HUES64 (cell line): Measurements from ENCODE around the gene CFAP61.

Source experiments
- H3K27ac ChIP-seq: 2 replicates; pipeline ENCODE4 v1.7.0; 2013; ENCODE audit warnings: low read depth, low read length, inconsistent platforms
- H3K27me3 ChIP-seq: 2 replicates; pipeline ENCODE4 v1.6.1; 2013; ENCODE audit warnings: mild to moderate bottlenecking, low read length; ENCODE audit not compliant: insufficient read depth
- H3K36me3 ChIP-seq: 2 replicates; pipeline ENCODE4 v1.6.1; 2013; ENCODE audit warnings: mild to moderate bottlenecking, low read length; ENCODE audit not compliant: insufficient read depth
- H3K4me1 ChIP-seq: 2 replicates; pipeline ENCODE4 v1.6.1; 2013; ENCODE audit warnings: mild to moderate bottlenecking, low read length, moderate library complexity; ENCODE audit not compliant: insufficient read depth
- H3K4me3 ChIP-seq: 2 replicates; pipeline ENCODE4 v1.5.1; 2013; ENCODE audit warnings: mild to moderate bottlenecking, low read length, moderate library complexity
- H3K9ac ChIP-seq: 2 replicates; pipeline ENCODE4 v1.6.1; 2013; ENCODE audit warnings: mild to moderate bottlenecking, low read depth, low read length
- H3K9me3 ChIP-seq: 2 replicates; pipeline ENCODE4 v1.6.1; 2013; ENCODE audit warnings: low read depth, low read length; ENCODE audit not compliant: insufficient read depth
- WGBS: fragments of 150-250, 120-280 bp; methylation state at CpG from one replicate; pipeline ENCODE4 v1.1.7; 2013; ENCODE audit warnings: missing lambda C conversion rate; 5-methylcytosine and 5-hydroxymethylcytosine counted together

The CFAP61 gene

GRCh38 chr20:20037960-20038359 lies 14.4 kb upstream of the CFAP61 start:
- Histone ChIP-seq H3K4me1 (0 out of 2 replicates have a peak, but pooled peaks cover 9% of the 10 kb centered on the region), H3K9me3 (no peaks in the 10 kb centered on the region), H3K36me3 (peaks cover 100% of the 10 kb centered on the region), H3K9ac (peak overlapping the region; percentile 49; the same call in 1 of the 2 replicates), H3K4me3 (no peak overlapping the region), H3K27me3 (no peaks in the 10 kb centered on the region), H3K27ac (peak overlapping the region; percentile 42)
- WGBS = 72% methylated on average over 5 of the region's 5 CpGs

- no peak overlapping the region for H3K9ac ChIP-seq
- H3K4me3 ChIP-seq = no peak overlapping the region
- peaks cover 100% of the 10 kb centered on the region for H3K36me3 ChIP-seq
- H3K4me1 ChIP-seq = 0 out of 2 replicates have a peak, but pooled peaks cover 9% of the 10 kb centered on the region
- WGBS = 96% methylated on average over 6 of the region's 6 CpGs
- H3K27me3 ChIP-seq = no peaks in the 10 kb centered on the region
- peak overlapping the region; percentile 42 for H3K27ac ChIP-seq
- no peaks in the 10 kb centered on the region for H3K9me3 ChIP-seq
These were observed 13.7 kb upstream of the CFAP61 start for GRCh38 chr20:20038586-20038985.

DNA sequence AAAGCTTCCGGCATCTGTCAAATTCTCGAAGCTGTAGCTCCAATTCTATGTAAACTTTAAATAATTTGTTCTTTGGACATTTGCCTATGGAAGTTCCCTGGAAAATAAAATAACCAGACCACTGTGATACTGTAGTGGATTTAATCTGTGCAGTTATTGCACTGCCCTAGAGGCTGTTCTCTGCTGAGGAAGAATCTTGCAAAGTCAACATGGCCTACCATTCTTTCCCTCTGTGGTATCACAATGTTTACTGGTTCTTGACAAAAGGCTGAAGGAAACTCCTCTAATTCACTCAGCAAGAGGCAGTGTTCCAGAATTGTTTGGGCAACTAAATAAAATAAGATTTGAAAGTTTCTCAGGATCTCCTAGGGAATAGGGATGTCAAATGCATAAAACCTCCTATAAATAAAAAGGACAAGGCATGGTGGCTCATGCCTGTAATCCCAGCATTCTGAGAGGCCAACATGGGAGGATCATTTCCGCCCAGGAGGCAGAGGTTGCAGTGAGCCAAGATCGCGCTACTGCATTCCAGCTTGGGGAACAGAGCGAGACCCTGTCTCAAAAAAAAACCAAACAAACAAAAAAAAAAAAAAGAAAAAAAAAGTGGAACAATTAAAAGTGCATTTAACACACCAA lies 12.5 kb upstream of the CFAP61 start:
- H3K4me3 ChIP-seq = no peak overlapping the region
- WGBS = 100% methylated on average over 5 of the region's 6 CpGs
- no peaks in the 10 kb centered on the region for H3K9me3 ChIP-seq
- H3K4me1 ChIP-seq = 0 out of 2 replicates have a peak, but pooled peaks cover 9% of the 10 kb centered on the region
- no peak overlapping the region for H3K27ac ChIP-seq
- H3K27me3 ChIP-seq = no peaks in the 10 kb centered on the region
- H3K9ac ChIP-seq = no peak overlapping the region
- peaks cover 100% of the 10 kb centered on the region for H3K36me3 ChIP-seq

- H3K27ac ChIP-seq = no peak overlapping the region
- peaks cover 38% of the 10 kb centered on the region for H3K36me3 ChIP-seq
- peak overlapping the region; percentile 72 for H3K9ac ChIP-seq
- H3K9me3 ChIP-seq = no peaks in the 10 kb centered on the region
- H3K4me3 ChIP-seq = peak overlapping the region; percentile 76
- H3K4me1 ChIP-seq = peaks cover 6% of the 10 kb centered on the region; the same call in 1 of the 2 replicates
- WGBS = 2% methylated on average over 13 of the region's 13 CpGs
- no peaks in the 10 kb centered on the region; the same call in 1 of the 2 replicates for H3K27me3 ChIP-seq
These were observed 612 bp upstream of the CFAP61 start for GRCh38 chr20:20051767-20052073.

GRCh38 chr20:20060234-20060998 lies 8.1 kb downstream of the CFAP61 start:
- no peaks in the 10 kb centered on the region for H3K36me3 ChIP-seq
- H3K4me1 ChIP-seq = no peaks in the 10 kb centered on the region
- H3K27ac ChIP-seq = no peak overlapping the region
- no peaks in the 10 kb centered on the region for H3K9me3 ChIP-seq
- WGBS = 91% methylated on average over 6 of the region's 6 CpGs
- H3K4me3 ChIP-seq = no peak overlapping the region
- H3K9ac ChIP-seq = no peak overlapping the region
- H3K27me3 ChIP-seq = no peaks in the 10 kb centered on the region

GRCh38 chr20:20063941-20064702 lies 11.8 kb downstream of the CFAP61 start:
- Histone ChIP-seq H3K9me3 (no peaks in the 10 kb centered on the region), H3K9ac (no peak overlapping the region), H3K36me3 (no peaks in the 10 kb centered on the region), H3K27me3 (no peaks in the 10 kb centered on the region), H3K4me3 (no peak overlapping the region), H3K4me1 (no peaks in the 10 kb centered on the region), H3K27ac (no peak overlapping the region)
- WGBS = 84% methylated on average over 12 of the region's 12 CpGs

GRCh38 chr20:20065361-20065760 lies 13.0 kb downstream of the CFAP61 start:
- H3K27ac ChIP-seq = no peak overlapping the region
- 89% methylated on average over 1 of the region's 1 CpG for WGBS

DNA sequence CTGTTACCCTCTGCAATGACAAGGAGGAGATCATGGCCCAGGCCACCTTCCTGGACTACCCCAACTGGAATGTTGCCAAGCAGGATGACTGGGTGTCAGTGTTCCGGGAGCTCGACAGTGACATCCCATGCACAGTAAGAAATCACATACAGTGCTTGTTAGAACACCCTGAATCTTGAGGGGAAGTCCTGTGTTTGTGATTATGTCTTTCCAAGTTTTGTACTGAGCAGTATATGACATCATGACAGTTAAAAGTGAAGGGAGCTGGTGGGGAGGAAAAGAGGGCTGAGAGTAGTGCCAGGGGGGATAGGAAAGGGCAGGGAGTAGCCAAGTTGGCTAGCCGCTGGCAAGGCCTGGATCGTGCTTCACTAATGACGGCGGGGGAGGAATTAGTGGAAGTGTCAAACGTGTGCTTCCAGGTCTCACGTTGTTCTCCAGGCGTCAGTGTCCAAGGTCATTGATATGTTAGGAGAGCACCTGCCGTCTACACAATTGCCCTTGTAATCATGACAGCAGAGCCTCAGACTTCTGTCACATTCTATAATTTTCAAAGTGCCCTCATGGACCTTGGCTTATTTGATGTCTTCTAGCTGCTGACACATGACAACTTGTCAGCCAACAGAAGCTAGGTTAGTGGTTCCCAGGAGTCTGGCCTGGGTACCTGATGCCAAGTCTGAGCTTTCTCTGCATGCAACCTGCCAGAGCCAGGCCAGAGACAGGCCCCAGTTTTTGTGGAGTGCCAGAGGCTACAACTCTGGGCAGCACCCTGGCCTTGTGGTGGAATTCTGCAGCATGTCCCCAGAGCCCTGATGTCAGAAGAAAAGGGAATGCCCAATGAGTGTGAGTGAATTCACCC lies 18.8 kb downstream of the CFAP61 start:
- no peaks in the 10 kb centered on the region for H3K9me3 ChIP-seq
- H3K9ac ChIP-seq = no peak overlapping the region
- H3K27me3 ChIP-seq = no peaks in the 10 kb centered on the region
- H3K4me3 ChIP-seq = no peak overlapping the region
- no peak overlapping the region for H3K27ac ChIP-seq
- WGBS = 78% methylated on average over 10 of the region's 10 CpGs
- no peaks in the 10 kb centered on the region for H3K4me1 ChIP-seq
- no peaks in the 10 kb centered on the region for H3K36me3 ChIP-seq

More at GRCh38 chr20:20065361-20065760, 13.0 kb downstream of the CFAP61 start:
- H3K27me3 ChIP-seq = no peaks in the 10 kb centered on the region
- H3K4me3 ChIP-seq = no peak overlapping the region
- H3K4me1 ChIP-seq = no peaks in the 10 kb centered on the region
- H3K9ac ChIP-seq = no peak overlapping the region
- no peaks in the 10 kb centered on the region for H3K9me3 ChIP-seq
- H3K36me3 ChIP-seq = no peaks in the 10 kb centered on the region

DNA sequence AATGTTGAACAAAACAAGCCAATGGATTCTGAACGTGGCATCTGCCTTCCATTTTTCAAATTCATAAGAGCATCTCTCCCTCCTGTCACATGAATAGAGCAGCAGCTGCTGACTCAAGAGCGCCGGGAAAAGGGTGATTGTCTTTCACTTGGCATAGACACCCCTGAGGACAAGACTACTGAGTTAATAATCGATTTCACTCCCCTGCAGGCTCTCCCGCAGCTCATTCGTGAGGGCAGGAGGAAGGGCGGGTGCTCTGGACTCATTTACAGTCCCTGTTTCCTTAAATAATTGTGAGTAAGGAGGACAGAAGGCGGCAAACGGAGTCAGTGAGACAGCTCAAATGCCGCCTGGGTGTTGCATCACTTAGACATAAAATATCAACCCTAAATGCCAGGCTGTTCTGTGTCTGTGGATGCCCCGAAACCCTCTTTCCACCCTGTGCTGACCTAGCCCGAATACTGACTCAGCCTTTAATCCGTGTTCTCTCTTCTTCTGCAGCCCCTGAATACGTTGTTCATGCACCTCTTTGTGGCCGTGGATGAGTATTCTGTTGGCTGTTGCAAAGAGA lies 21.6 kb downstream of the CFAP61 start:
- Histone ChIP-seq H3K4me3 (no peak overlapping the region), H3K9me3 (no peaks in the 10 kb centered on the region), H3K27me3 (no peaks in the 10 kb centered on the region), H3K36me3 (no peaks in the 10 kb centered on the region), H3K4me1 (peaks cover 12% of the 10 kb centered on the region), H3K27ac (no peak overlapping the region), H3K9ac (no peak overlapping the region)
- WGBS = 86% methylated on average over 15 of the region's 15 CpGs

DNA sequence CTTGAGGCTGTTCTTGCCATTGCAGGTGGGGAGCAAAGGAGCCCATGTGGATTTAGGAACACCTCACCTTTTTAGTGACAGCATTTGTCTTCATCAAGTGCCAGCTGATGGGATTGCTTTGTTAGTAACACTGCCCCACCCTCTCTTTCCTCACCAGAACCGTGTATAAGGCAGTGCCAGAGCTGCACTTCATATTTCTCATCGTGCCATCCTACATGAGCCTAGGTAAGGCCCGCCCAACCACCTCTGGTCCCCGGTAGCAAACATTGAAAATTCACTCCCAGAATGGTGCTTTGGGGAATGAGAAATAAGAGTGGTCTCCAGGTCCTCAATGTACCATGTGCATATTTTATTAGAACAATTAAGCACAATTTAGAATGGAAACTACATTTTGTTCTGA lies 22.7 kb downstream of the CFAP61 start:
- WGBS = 96% methylated on average over 4 of the region's 4 CpGs
- no peaks in the 10 kb centered on the region for H3K9me3 ChIP-seq

More for the DNA sequence above, 22.7 kb downstream of the CFAP61 start:
- H3K27ac ChIP-seq = no peak overlapping the region
- H3K9ac ChIP-seq = no peak overlapping the region
- no peak overlapping the region for H3K4me3 ChIP-seq
- H3K27me3 ChIP-seq = no peaks in the 10 kb centered on the region
- no peaks in the 10 kb centered on the region for H3K36me3 ChIP-seq
- H3K4me1 ChIP-seq = peaks cover 21% of the 10 kb centered on the region
